ENCODE results near the gene SCAI. TPM values are rescaled to one million over a fixed set of nuclear protein-coding genes. Genes with fewer than 3 reads are reported as not detected.

Gene SCAI
- total and polyA plus RNA-seq, 9 of the 15 experiments (the other 6 are each of a cell fraction or from before 2014, with no cell fraction given) = 0.70 to 12.4 (median 4.2) TPM

- Histone ChIP-seq H3K9me3 (replicated peaks; ENCODE audit: control insufficient read depth, insufficient read depth, low read depth, low read length) (no peaks in the 10 kb centered on the region), H3K9me1 (ENCODE audit: control insufficient read depth, insufficient read depth, low read length) (no peaks in the 10 kb centered on the region), H3K27me3 (ENCODE audit: control insufficient read depth in 2 of 2, insufficient read depth in 2 of 2, low read length in 2 of 2) (no peaks in the 10 kb centered on the region), H4K20me1 (replicated peaks; ENCODE audit: control insufficient read depth, insufficient read depth, low read length) (no peaks in the 10 kb centered on the region), H3K9ac (ENCODE audit: insufficient read depth in 1 of 2, low read depth in 2 of 2, low read length in 2 of 2) (no peak overlapping the region), H2AFZ (ENCODE audit: low read depth, low read length) (no peak overlapping the region), H3K4me2 (ENCODE audit: insufficient read depth, low read length) (no peak overlapping the region), H3K79me2 (ENCODE audit: control insufficient read depth, insufficient read depth, low read length) (no peaks in the 10 kb centered on the region), H3K4me3 (no peak overlapping the region), H3K4me1 (replicated peaks in 1 of 2; ENCODE audit: control insufficient read depth in 2 of 2, insufficient read depth in 2 of 2, low read length in 2 of 2) (peaks cover 3 to 10% of the 10 kb centered on the region in 2 experiments; a peak in 3 of 5 replicates), H3K27ac (ENCODE audit: extremely low read depth, low read depth, low read length) (no peak overlapping the region), H3K36me3 (ENCODE audit: control insufficient read depth, insufficient read depth, low read length) (peaks cover 36% of the 10 kb centered on the region)
- DNase-seq (ENCODE audit: extremely low read depth in 1 of 4, low spot score in 3 of 4) (no peak), ATAC-seq (no peak), FAIRE-seq (no peak)
- 88% methylated on average over 1 of the region's 1 CpG for WGBS (ENCODE audit: insufficient coverage, low coverage, missing lambda C conversion rate)
- intact Hi-C loops (cut with micrococcal nuclease) = no loop called here
- in situ Hi-C loops (cut with MboI) = no loop called here
- no TSS peak for BruUV-seq (replicated peaks)
- POLR2A ChIA-PET = no interaction called here
- no peak for TF ChIP-seq MITF (IDR thresholded peaks at IDR 0.05)
- TF ChIP-seq ESRRB (CRISPR knock-in tag; IDR thresholded peaks at IDR 0.05; ENCODE audit: borderline replicate concordance) = no peak
- no peak for TF ChIP-seq PRMT5 (CRISPR knock-in tag; IDR thresholded peaks at IDR 0.05)
- TF ChIP-seq FOXK1 (CRISPR knock-in tag; IDR thresholded peaks at IDR 0.05; ENCODE audit: borderline replicate concordance) = no peak
- no peak for TF ChIP-seq ZNF766 (CRISPR knock-in tag; conservative IDR thresholded peaks at IDR 0.05)
- TF ChIP-seq ZBTB33 (CRISPR knock-in tag; IDR thresholded peaks at IDR 0.05) = no peak
- no peak for TF ChIP-seq ETV6 (IDR thresholded peaks at IDR 0.05; ENCODE audit: borderline replicate concordance in 1 of 2, low read depth in 2 of 2, low read length in 1 of 2)
- TF ChIP-seq ETV6 (CRISPR knock-in tag; IDR thresholded peaks at IDR 0.05; ENCODE audit: borderline replicate concordance) = no peak
- no peak for TF ChIP-seq BDP1 (IDR thresholded peaks at IDR 0.05; ENCODE audit: insufficient read depth, insufficient read length)
- TF ChIP-seq ZNF561 (CRISPR knock-in tag; conservative IDR thresholded peaks at IDR 0.05) = no peak
- TF ChIP-seq SETDB1 (IDR thresholded peaks at IDR 0.05; ENCODE audit: low read length) = no peak
- TF ChIP-seq ZBED1 (IDR thresholded peaks at IDR 0.05) = no peak
- TF ChIP-seq BCOR (IDR thresholded peaks at IDR 0.05) = no peak
- no peak for TF ChIP-seq SOX6 (IDR thresholded peaks at IDR 0.05)
- no peak for TF ChIP-seq RB1 (IDR thresholded peaks at IDR 0.05; ENCODE audit: low read depth)
- TF ChIP-seq IRF9 (tag; IDR thresholded peaks at IDR 0.05) = no peak
- TF ChIP-seq POLR2AphosphoS2 (IDR thresholded peaks at IDR 0.05; ENCODE audit: low read length) = no peak
- no peak for TF ChIP-seq CHD2 (IDR thresholded peaks at IDR 0.05; ENCODE audit: low read depth, low read length)
- TF ChIP-seq SRSF9 (IDR thresholded peaks at IDR 0.05; ENCODE audit: borderline replicate concordance, low read depth, low read length) = no peak
- no peak for TF ChIP-seq TAF15 (IDR thresholded peaks at IDR 0.05; ENCODE audit: low read depth, low read length)
- CTCF ChIA-PET (ENCODE audit: low intra/inter-chr PET ratio) = no interaction called here
Measured at GRCh38 chr9:124906966-124907365, 236.4 kb downstream of the SCAI start.

Measured in K562 (cell line).